NCI-H2107 (cell line): ENCODE measurements around the gene EIF4A3.
"Not testable (repeated sequence)": the region's sequence is repeated elsewhere in the genome, so short reads cannot be mapped to it uniquely, and the experiment has no call there.

ENCODE experiments used
- DNase-seq: peaks from one replicate; lab custom pipeline; 2025; lab: John Stamatoyannopoulos, UW

Gene EIF4A3

DNA sequence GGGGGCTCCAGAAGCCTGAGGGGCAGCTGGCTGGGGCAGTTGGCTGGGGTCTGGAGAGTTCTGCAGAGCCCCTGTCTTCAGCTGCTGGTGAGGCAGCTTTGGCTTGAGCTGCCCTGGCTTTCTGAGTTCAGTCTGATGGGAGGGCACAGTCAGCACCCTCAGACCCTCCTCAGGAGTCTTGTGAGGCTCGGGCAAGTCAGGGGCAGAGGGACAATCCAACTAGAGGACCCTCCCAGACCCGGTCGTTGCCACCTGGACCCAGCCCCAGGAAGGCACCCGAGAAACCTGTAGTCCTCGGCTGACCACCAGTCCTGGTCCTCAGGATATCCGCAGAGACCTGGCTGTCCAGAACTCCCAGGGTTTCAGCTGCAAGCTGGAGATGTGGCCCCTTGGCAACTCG, 24.8 kb upstream of the EIF4A3 start:
- DNase-seq: no peak

DNA sequence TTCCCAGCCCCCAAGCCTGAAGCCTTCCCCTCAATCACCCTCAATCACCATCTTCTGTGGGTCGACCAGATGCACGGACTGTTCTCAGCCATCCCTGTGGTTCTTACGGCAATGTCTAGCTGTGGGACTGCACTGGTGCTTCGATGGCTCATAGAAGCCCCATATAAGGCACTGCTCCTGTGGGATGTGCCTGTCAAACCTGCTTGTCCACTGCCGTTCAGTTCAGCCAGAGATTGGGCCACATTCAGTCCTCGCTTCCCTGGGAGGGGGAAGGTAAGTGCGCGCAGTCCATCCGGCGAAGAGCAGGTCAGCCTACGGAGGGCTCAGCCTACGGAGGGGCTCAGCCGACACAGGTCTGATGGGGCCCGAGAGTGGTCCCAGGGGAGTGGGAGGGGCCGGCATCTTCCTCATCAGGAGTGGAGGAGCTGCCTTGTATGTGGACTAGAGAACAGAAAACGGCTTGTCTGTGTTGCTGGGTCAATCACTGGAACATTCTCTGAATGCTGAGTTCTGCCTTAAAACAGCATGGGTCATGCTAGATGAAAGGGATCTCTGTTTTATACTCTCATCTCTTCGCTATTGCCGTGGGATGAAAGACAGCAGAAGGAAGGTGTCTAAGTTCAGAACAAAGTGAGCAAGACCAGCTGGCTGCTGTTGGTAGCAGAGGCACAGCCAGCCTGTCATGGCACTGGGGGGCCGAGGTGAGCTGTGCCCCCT, 23.0 kb upstream of the EIF4A3 start, which contains the start of gene CARD14:
CARD14 (plus strand) TSS at position 247 of the 717 bp plus-strand sequence. CDS start 11,409 bp downstream, outside the sequence.
- DNase-seq: no peak

DNA sequence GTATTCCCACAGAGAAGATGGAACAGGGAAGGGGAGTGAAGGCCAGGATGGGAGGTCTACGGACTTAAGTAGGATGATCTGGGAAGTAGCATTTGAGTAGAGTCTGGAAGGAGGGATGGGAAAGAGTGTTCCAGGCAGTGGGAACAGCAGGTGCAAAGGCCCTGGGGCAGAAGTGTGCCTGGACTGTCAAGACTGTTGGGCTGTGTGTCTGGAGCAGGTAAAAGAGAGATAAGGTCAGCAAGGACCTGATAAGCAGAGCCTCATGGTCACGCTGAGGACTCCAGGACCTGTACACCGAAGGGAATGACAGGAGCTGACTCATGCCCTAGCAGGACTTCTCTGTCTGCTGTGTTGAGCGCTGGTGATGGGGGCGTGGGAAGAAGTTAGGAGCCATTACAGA, 22.2 kb upstream of the EIF4A3 start:
- DNase-seq: no peak

DNA sequence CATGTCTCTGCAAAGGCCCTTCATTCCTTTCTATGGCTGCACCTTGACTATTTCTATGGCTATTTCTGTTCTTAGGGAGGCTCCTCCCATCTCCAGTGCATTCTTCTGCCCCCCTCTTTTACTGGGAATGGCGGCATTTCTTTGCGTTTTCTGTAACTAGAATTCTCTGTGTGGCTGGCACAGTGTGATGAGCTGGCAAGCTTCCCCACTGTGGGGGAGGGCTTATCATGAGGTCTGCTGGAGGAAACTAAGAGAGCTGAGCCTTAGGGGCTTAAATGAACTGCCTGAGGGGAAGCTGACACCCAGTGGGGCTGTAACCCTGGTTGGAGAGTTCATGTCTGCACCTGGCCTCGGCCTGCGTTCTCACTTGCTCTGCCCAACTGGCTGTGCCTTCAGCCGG, 21.4 kb upstream of the EIF4A3 start:
- no peak for DNase-seq

DNA sequence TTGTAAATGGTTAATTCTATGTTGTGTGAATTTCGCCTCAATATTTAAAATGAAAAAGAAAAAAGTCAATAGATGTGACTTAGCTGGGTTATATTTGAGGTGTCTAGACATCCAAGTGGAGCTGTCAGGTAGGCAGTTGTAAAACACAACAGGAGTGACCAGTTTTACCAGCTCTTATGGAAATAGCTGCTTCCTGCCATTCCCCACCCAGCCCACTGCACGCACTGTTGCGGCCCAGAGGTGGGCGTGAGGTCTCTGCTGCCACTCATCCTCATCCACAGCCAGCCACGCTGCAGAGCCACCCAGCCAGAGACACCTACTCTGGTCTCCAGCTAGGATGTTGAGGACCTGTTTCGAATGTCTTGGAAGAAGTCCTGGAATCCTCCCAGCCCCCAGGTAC, 19.5 kb upstream of the EIF4A3 start:
- DNase-seq: no peak

DNA sequence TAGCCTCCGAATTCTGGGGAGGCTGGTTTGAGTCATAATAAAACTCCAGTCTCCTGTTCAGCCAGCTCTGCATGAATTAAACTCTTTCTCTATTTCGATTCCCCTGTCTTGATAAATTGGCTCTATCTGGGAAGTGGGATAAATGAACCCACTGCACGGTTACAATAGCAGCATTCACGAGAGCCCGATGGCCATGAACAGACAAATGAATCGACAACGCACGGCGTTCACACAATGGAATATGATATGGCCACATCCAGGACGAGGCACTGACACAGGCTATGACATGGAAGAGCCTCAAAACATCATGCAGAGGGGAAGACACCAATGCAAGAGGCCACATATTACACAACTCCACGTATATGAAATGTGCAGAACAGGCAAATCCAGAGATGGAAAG, 17.3 kb upstream of the EIF4A3 start:
- no peak for DNase-seq

DNA sequence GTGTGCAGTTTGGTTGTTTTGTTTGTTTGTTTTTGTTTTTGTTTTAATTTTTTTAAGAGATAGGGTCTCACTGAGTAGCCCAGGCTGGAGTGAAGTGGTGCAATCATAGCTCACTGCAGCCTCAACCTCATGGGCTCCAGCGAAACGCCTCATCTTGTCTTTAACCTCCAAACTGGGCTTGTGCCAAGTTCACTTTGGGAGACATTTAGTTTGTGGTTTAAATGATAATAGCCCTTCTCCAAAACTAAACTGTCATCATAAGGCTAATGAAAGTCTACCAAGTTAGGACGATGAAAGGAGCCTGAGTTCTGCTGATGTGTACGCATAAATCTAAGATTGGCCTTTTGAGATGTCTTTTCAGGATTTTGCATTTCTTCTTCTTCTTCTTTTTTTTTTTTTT, 16.4 kb upstream of the EIF4A3 start:
- DNase-seq: no peak

DNA sequence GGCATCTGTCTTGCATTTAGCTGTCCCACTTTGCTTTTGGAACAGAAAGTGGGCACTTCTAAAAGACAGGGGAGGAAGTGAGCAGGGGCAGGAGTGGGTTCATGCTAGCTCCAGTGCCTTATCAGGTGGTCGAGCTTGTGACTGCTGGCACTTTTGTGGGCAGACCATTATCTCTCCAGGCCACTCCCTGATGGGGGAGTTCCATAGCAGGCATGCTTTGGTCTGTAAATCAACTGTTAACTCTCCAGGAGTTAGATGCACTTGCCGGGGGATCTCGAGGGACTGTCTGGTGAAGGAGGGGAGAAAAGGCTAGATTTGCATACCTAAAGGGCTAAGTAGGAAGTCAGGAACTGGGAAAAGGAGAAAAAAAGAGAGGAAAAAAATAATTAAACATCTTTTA, 13.6 kb upstream of the EIF4A3 start:
- DNase-seq: no peak

DNA sequence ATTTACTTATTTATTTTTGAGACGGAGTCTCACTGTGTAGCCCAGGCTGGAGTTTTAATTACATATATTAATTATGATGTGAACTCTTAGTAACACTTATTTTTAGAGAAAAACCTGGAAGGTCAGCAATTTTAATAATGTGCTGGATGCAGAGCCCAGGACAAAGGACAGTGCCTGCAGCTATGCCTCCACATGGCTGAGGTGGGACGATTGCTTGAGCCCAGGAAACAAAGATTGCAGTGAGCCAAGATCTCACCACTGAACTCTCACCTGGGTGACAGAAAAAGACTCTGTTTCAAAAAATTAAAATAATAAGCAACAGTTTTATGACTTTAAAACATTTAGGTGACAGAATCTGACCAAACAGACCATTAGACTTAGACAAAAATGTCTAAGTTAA, 11.9 kb upstream of the EIF4A3 start:
- no peak for DNase-seq

DNA sequence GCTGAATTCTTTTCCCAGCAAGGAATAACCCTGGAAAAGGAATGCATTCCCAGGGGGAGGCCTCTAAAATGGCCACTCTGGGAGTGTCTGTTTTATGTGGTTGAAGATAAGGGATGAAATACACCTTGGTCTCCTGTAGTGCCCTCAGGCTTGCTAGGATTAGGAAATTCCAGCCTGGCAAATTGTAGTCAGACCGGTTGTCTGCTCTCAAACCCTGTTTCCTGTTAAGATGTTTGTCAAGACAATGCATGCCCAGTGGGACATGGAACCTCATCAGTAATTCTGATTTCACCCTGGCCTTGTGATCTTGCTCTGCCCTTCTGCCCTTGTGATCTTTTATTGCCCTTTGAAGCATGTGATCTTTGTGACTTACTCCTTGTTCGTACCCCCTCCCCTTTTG, 8.7 kb upstream of the EIF4A3 start:
- not testable (repeated sequence) for DNase-seq

DNA sequence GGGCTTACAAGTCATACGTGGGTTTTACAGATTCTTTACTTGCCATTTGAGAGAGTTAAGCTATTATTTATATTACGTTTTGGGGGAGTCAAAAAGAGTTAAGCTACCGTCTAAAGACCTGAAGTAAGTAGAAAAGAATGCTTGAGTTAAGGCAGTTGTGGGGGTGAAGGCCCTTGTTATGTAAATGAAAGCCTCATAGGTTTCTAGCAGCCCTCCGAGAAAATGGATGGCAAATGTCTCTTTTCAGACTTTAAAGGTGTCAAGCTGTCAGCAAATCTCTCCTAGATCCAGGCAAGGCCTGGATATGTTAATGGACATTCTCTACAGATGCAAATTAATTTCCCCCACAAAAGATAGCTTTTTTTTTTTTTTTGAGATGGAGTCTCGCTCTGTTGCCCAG, 7.2 kb upstream of the EIF4A3 start:
- DNase-seq: no peak

DNA sequence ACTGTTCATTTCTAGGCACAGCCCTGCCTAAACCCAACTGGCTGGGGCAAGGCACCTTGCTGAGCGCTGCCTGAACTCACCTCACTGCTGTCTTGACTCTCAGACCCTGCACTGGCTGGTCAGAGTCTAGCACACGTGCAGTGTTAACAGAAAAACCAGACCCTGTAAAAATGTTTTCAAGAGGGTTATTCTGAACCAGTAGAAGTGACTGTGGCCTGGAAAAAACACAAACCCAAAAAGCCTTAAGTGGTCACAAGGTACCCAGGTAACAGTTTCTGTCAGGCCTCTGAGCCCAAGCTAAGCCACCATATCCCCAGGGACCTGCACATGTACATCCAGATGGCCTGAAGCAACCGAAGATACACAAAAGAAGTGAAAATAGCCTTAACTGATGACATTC, 6.1 kb upstream of the EIF4A3 start:
- no peak for DNase-seq

DNA sequence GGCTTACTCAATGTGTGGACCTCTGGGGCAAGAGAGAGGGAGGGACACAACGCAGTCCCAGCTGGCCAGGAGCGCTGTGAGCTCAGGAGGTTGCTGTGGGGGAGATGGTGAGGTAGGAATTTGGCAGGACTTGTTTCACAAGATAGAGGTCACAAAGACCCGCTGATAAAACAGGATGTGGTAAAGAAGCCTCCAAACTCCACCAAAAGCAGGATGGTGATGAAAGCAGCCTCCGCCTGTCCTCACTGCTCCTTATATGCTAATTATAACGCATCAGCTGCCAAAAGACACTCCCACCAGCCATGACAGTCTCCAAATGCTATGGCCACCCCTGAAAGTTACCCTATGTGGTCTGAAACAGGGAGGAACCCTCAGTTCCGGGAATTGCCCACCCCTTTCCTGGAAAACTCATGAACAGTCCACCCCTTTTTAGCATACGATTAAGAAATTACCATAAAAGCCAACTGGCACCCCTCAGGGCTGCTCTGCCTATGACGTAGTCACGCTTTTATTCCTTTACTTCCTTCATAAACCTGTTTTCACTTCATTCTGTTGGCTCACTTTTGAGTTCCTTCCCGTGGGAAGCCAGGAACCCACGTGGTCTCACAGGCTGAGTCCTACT, 5.3 kb upstream of the EIF4A3 start:
- no peak for DNase-seq

DNA sequence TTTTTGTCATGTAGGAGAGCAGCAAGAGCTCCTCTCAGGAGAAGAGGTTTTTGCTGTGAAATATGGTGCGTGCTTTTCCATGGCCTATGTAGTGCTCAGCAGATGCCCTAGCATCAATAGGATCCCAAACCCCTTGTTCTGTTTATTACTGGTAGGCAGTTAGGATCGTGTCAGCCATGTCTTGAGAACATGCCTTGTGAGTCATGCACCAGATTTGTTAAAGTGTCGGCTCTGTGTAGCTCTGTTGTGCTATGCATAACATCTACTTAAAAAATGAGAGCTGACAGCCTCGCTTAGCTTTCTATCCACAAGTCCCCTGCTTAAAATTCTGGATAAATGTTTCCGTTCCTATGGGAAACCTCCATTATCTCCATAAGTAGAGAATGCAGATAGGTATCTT, 4.4 kb upstream of the EIF4A3 start:
- no peak for DNase-seq

DNA sequence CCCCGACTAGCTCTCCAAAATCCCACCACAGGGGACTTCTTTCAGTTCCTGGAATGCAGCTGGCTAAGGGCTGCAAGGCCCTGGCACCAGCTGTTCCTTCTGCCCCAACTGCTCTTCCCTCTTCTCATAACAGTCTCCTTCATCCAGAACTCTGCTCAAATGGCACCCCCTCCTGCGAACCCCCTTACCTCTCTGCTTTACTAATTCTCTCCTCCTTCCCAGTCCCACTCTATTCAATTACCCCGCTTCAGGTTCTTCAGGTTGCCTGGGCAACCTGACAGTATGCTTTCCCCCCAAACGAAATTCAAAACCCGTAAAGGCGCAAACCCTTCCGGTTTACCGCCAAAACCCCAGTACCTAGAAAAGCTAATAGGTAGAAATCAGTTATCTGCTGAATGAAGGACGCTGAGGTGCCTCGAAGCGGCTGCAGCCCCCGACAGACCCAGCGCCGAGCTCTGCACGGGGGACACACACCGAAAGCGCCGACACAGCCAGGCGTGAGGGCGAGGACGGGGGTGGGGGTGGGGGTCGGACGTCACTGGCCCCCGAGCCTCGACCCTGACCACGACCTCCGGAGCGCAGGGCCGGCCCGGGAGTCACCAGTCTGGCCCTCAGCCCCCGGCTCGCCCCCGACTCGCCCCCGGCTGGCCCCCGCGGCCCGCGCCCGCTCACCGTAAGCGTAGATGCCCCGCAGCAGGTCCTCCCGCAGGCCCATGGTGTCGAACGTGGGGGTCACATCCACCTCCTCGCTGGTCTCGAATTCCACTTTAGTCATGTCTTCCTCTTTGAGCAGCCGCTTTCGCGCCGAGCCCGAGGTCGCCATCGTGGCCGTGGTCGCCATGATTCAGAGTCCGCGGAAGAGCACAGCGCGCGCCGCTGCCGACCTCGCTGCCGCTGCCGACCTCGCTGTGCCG, 550 bp downstream of the EIF4A3 start:
- no peak for DNase-seq

DNA sequence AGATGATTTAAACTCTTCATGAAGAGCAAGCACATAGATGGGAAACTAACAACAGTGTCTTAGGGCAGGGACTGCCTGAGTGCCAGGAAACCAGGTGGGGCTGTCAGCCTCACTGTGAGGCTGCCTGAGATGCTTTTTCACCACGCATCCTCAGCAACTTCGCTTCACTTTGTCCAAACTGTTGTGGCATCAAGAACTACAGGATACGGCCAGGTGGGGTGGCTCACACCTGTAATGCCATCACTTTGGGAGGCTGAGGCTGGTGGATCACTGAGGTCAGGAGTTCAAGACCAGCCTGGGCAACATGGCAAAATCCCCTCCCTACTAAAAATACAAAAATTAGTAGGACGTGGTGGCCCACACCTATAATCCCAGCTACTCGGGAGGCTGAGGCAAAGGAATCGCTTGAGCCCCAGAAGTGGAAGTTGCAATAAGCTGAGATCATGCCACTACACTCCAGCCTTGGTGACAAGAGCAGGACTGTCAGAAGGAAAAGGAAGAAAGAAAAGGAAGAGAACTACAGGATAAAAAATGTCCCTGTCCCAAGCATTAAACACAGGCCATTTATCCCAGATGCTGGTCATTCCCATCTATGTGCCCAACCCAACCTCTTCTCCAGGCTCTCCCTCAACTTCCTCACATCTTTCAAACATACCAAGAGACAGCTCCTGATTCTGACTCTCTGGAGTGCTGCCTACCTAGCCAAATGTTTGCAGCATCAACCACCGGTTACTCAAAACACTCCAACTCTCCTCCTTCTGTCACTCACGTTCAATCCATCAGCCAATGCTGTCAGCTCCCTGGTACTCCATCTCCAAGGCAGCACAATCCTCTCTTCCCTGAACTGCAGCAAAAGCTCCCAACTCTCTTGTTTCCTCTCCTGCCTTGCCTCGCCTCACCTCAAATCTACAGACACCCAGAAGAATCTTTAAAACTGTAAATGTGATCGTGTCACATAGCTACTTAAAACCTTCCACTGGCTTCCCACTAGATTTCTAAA, 1.6 kb downstream of the EIF4A3 start:
- no peak for DNase-seq

DNA sequence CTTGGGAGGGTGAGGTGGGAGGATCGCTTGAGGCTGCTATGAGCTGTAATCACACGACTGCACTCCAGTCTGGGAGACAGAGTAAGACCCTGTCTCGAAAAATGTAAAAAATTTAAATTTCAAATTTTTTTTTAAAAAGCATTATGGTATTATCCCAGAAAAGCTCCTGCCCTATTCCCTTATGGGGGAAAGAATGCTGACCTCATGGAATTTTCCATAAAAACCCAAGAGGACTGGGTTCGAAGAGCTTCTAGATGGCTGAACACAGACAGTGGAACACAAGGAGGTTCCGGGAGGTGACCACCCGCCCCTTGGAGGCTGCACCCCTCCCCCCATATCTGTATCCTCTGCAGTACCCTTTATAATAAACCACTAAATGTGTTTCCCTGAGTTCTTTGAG, 4.0 kb downstream of the EIF4A3 start:
- DNase-seq: no peak

DNA sequence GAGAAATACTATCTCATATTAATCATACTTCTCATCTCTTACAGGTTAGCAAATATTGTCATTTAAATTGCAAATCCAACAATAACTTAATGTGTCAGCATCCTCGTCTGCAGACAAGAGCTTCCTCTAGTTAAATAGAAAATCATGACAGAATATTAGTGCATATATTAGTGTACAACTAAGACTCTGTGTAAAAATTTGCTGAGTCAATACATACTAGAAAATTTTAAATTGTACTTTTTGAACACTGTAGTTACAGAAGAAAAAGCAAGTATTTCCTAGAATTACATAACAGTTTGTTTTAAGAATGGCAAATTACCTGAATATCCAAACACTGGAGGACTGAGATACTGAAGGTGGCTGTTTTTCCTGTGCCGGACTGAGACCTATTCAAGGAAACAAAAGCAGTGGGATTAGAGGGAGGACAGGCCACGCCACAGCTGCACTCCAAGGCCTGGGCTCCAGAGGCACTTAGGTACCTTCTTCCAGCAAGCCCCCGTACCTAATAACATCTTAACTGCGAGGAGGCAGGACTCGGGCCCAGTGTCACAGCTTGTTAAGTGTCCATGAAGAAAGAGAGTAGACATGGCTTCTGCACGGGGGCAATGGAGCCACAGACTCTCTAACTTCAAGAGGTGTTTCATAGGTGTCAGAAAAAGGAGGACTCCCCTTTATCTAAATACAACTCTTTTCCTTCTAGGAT, 5.3 kb downstream of the EIF4A3 start:
- DNase-seq: no peak

DNA sequence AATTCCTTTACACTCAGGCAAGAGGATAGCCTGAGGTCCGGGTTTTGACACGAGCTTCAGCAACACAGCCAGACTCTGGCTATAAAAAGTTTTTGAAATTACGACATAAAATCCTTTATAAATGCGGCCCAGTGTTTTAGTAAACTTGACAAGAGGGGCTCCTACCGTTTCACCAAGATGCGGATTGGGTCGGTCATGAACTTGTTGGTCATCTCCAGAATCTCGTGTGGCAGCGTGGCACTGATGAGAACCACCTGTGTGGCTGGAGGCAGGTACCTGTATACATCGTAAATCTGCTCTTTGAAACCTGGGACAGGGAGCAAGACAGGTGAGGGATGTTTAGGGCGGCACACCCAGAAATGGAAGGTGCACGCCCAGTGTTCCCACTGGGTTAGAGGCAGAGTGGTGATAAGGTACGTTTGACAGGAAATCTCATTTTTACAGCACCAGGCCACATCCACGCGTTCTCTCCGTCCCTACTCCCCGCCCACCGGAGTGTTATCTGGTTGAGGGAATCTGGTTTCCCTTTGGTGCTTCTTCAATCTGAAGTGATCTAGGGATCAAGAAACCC, 8.0 kb downstream of the EIF4A3 start:
- no peak for DNase-seq

DNA sequence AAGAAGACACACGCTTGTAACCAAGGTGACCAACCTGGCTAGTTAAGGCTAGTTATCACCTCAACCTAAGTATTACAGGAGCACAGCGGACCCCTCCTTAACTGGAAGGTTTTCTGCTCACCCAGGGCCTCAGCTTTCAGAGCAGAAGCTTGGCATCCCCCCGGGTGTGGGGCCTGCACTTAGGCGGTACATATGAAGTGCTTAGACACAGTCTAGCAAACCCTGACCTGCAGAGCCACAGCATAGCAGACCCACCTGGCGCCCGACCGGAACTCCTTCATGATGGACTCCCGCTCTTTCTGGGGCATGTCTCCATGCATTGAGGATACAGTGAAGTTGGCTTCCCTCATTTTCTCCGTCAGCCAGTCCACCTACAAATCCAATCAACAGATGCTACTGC, 9.8 kb downstream of the EIF4A3 start:
- DNase-seq: no peak

DNA sequence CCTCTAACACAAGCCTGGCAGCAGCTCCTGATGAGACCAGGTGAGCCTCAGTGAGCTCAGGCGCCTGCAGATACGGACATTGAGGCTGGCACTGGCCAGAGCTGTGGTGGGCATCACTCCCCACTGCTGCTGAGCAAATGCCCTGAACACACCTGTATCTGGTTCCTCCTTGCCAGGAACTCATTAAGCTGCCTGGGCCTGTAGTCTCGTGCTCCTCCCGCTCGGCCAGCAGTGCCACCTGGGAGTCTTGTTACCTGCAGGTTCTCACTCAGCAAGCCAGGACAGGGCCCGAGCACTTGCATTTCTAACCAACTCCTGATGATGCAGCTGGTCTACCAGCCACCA, 13.3 kb downstream of the EIF4A3 start:
- no peak for DNase-seq
